Measurements from ENCODE around the gene PYGB.
"Not testable (repeated sequence)": the region's sequence is repeated elsewhere in the genome, so short reads cannot be mapped to it uniquely, and the experiment has no call there.

The PYGB gene

DNA sequence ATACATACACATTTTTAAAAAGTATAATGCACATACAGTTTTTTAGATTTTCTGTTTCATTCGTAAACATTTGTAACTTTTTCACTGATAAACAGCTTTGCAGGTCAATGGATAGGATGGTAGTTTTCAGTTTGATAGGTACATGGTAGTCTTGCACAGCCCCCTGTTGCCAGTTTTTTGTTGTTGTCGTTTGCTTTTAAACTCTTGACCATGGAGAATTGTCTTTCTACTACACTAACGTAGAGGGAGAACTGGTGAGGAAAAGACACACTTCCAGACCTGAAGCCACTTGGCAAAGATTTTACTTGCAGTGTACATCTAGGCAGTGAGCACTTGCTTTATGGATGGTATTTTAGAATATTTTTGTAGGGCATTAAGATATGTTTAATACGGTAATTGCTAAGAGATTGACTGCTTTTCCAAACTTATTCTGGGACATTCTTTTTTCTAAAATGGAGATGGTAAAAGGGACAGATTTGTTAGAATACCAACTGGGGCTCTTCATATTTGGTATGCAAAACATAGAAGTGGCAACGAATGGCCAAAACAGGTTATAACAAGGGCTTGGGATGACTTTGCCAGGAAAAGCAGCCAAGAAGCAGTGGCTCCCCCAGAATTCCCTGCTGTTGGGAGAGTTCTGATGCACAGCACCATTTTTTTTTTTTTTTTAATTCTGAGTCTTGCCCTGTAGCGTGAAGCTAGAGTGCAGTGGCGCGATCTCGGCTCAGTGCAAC is 1.5 kb downstream of the PYGB start:
- DNase-seq (ENCODE audit: low read depth in 2 of 2), result no peak

DNA sequence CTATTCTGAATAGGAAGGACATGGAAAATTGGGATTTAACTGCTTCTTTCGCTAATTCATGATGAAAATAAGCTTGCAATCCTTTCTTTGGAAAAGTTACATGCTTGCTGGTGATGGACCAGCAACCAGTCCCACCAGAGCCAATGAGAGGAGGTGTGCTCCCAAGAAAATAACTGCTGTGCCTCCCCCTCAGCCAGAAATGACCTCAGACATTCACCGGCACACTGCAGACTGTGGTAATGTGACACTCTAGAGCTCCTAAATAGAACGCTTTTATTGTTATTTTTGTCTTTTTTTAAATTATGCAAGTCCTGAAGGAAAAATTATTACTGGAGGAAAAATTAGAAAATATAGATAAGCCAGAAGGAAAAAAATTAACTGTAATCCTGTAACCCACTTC is 2.6 kb downstream of the PYGB start:
- no peak for DNase-seq (ENCODE audit: low read depth in 2 of 2)

DNA sequence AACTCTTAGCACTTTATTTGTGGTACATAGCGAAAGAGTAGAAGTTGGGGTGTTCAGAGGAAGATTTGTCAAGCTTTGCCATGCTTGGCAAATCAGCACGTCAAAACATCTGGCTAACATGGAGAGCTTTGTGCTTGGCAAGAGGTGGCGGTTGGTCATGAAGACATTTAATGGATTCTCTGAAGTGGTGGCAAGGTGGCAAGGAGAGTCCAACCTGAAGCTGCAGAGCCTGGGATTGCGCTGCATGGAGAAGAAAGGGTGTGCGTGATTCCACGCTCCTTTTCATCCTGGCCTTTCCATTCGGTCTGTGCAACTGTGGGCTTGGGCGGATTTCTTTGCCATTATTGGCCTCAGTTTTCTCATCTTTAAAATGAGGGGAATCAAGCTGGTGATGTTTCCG is 3.1 kb downstream of the PYGB start:
- no peak for DNase-seq (ENCODE audit: low read depth in 2 of 2)

DNA sequence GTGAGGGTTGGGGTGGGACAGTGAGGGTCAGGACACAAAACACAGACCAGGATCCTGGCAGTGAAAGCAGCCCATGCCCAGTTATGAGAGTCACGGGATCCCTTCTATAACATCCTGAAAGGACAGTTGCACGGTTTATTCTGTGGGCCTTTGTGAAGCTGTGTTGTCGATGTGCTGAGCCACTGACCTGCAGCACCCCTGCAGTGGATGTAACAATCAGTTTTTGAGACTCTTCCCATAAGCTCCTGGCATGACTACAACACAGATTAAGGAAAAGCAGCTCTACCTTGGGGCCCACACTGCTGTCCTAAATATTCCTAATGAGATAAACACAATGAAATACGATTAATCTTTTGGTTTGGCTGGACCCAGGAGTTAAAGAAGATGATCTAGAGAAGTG is 3.7 kb downstream of the PYGB start:
- no peak for DNase-seq (ENCODE audit: low read depth in 2 of 2)

DNA sequence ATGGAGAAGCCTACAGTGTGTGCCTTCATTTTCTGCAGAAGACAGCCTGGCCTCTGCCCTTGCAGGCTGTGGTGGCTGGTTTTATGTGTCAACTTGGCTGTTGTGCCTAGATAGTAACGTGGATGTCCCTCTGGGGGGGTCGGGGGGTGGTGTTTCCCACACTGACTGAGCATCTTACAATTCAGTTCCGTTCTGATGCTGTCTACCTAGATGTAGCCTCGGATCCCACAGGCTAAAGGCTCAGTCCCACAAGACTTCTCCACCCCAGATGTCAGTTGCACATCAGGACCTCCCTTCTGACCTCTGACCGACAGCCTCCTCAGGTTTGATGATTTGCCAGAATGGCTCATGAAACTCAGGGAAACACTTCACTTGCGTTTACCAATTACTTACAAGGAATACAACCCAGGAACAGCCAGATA is 4.4 kb downstream of the PYGB start:
- no peak for DNase-seq (ENCODE audit: low read depth in 2 of 2)

DNA sequence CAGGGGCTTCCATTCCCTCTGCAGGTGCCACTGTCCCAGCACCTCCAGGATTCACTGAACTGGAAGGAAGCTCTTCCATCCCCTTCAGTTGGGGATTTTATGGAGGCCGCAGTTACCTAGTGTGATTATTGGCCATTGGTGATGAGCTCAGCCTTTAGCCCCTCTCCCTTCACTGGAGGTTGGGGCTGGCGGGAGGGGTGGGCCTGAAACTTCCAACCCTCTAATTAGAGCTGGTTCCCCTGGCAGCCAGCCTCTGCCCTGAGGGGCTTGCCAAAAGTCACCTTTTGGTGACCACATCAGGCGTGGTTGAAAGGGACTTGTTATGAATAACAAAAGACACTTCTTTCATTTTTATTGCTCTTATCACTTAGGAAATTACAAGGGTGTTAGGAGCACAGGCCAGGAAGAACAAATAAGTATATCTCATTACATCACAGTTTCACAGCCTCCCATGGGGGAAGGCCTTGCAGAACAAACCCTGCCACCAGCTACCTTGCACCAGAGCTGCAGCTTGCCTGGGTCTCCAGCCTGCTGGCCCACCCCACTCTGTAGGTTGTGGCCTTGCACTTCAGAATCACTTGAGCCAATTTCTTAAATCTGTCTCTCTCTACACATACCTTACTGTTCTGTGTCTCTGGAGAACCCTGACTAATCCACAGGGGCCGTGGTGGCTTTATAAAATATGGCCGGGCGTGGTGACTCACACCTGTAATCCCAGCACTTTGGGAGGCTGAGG is 5.0 kb downstream of the PYGB start:
- DNase-seq (ENCODE audit: low read depth in 2 of 2), result no peak

DNA sequence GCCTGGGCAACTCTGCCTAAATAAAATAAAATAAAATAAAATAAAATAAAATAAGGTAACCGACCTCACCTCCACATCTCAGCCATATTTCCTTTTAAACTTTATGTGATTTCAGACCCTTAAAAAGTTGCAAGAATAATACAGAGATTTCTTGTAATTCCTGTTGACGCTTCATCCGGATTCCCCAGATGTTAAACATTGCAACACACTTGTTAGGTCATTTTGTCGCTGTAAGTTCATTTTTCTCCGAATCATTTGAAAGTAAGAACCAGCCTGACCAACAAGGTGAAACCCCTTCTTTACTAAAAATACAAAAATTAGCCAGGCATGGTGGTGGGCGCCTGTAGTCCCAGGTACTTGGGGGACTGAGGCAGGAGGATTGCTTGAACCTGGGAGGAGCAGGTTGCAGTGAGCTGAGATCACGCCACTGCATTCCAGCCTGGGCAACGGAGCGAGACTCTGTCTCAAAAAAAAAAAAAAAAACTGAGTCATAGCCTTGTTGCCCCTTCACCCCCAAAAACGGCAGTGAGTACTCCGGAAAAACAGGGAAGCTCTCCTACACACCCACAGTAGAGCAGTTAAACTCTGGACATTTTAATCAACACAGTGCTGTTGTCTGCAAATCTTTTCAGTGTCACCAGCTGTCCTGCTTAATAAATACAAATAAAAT is 5.9 kb downstream of the PYGB start:
- DNase-seq (ENCODE audit: low read depth in 2 of 2), result no peak

DNA sequence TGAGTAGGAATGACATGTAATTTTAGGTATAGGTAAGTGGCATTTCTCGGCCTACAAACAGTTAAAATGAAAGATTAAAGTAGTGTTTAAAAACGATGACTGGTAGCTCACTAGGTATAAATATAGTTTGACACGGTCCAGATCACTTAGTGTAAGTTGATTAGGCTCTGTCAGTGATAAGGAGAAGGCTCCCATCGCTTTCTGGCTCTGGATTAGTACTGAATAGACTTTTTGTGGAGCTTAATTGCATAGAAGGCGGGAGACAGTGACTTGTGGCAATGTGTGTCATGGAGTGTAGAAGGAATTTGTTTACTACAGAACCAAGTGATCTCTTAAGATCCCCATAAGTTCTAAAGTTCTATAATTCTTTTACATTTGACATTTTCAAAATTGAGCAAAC is 6.7 kb downstream of the PYGB start:
- no peak for DNase-seq (ENCODE audit: low read depth in 2 of 2)

DNA sequence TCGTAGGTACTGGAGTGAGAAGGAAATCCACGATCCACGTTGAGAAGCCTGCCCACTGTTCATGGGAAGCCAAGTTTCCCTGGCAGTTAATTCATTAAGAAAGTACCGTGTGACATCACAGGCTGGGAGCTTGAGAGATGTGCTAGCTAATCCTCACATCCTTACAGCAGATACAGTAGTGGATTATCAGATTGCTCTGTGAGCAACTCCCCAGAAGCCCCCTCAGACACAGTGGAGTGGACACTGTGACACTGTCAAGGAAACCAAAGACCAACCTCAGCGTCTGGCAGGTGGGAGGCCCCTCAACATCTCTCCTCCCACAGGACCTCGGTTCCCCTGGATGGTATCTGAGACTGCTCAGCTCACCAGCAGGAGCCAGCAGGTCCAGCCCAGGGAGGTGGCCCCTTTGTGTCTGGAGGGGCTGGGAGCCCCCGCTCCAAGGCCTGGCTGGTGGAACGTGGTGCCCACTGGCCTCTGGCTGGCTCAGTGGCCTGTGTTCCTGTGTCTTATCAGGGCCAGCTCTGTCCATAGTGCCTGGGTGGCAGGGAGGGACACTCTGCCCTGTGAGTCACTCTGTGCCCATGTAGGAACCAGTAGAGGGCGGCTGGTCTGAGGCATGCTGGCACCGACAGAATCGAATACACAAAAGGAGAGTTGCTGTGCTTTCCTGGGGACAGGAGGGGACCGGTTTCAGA is 7.2 kb downstream of the PYGB start:
- DNase-seq (ENCODE audit: low read depth in 2 of 2), result no peak

DNA sequence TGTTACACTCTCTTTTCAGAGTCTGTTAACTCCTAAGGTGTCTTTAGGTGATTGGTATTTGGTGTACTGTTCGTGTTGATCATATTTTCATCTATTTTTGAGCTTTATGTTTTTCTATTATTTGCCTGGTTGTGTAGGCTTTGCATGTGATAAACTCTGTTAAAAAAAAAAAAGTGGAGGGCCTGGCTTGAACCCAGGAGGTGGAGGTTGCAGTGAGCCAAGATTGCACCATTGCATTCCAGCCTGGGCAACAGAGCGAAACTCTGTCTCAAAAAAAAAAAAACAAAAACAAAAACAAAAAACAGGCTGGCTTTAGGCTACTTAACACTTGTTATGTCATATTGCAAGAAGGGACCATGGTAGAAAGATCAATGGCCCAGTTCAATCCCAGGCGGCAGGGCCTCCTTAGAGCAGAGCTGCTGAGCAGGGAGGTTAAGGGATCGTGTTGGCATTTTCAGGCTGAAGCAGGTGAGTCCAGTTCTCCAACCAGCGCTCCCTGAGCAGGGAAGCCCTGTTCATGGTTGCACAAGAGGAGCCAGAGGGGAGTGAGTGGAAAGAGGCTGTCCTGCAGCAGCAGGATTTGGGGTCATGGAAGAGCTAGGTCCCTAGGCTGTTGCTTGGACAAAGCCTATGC is 8.5 kb downstream of the PYGB start:
- no peak for DNase-seq (ENCODE audit: low read depth in 2 of 2)

DNA sequence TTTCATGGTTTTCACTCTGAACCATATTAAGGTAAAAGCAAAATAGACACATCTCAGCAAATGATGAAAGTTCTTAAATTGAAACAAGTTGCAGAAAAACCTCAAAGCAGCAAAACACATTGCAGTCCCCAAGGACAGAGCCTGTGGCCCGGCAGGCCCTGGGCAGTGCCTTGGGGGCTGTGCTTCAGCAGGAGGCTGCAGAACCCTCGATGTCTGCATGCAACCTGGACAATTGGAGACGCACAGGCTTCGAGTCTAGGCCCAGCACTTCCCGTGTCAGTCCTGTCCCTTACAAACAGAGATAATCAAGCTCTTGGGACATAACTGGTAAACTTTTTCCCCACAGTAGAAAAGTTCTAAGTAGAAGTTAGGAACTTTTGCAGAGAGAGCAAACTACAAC is 9.2 kb downstream of the PYGB start:
- no peak for DNase-seq (ENCODE audit: low read depth in 2 of 2)

DNA sequence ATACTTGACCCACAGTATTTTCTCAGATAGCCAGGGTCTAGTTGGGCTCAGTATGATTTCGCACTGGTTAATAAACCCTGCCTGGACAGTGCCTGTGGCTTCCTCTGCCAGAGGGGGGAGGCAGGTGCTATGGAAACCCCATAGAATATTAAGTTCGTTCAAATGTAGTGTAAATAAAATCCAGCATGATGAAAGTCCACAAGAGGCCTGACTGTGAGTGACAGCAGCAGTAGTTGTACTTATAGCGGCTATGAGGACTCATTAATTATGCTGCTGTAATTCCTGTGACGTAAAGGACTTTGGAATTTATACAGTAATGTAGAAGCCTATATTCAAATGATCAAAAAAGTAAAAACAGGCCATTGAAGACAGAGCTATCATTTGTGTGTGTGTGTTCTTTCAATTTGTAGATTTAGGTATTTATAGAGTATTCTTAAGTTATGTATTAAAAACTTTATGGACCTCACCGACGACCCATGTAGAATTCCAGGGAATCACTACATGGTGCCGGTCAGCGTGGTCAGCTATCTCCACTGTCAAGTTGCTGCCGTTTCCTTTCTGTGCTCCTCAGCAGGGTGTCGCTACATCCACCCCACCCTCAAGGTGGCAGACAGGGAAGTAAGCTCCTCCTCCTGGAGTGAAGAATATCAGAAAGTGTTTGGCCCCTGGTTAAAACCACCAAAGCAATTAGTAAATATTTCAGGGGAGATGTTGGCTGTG is 10.0 kb downstream of the PYGB start:
- no peak for DNase-seq (ENCODE audit: low read depth in 2 of 2)

DNA sequence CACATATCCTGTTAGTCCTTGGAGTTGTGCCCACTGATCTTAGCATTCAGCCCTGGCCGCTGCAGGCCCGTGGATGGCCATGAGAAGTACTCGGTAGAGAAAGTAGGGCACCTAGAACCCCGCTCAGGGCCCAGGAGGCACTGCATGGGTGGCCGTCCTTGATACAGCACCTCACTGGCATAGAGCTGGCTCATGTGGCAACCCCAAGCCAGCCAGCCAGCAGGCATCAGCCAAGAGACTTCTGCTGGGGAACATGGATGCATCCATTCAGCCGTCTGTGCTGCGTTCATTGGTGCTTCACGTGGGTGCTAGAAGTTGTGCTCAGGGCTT is 10.6 kb downstream of the PYGB start:
- no peak for DNase-seq (ENCODE audit: low read depth in 2 of 2)

DNA sequence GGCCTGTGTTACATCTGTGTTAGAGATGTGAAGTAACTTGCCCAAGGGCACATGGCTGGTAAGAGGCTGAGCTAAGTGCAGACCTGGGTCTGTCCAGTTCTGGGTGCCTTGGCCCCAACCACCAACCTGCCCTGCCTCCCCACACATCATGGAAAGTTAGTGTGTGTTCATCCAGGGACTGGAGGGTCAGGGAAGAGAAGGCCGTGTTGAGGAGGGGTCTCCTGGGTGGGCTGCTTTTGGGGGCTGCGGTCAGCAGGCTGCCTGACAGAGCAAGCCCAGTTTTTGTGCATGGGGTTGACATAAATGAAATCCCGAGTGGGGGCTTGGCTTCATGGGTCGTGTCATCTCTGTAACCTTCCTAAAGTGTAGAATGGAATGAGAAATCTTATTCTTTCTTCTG is 10.9 kb downstream of the PYGB start:
- no peak for DNase-seq (ENCODE audit: low read depth in 2 of 2)

DNA sequence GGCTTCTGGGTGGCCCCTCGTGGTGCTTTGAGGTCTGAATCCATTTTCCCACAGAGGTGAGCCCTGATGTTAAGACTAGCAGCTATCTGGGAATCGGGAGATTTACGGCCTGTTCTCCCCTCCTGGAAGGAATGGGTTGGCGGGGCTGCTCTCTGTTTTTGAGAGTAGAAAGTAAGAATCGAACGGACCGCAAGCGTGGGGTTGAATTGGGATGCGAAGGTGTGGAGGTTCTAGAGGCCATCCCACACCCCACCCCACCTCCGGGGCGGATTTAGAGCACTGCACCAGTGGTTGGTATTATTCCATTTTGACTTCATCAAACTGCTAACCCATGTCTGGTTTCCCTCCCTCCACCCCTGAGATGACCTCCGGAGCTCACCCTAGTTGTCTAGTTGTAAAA is 11.5 kb downstream of the PYGB start:
- DNase-seq (ENCODE audit: low read depth in 2 of 2), result no peak

DNA sequence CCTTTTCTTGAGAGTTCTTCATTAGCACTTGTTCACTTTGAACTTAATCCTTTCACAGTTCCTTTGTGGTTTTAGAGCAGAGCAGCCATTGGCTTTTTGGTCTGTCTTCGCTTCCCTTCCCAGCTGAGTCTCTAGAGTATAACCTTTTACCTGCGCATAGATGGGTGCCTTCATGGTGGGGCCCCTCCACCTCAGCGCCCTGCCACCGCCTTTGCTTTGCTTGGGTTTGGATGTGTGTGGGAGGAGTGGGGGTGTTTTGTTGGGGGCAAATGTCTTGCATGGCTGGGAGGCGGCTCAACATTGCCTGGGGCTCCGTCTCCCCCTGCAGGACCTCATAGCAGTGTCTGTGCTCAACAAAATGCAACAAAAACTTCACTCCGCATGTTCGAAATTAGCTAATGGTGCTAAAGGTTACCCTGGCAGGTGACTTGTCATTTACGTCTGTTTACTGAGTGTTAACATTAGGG is 11.9 kb downstream of the PYGB start:
- no peak for DNase-seq (ENCODE audit: low read depth in 2 of 2)

DNA sequence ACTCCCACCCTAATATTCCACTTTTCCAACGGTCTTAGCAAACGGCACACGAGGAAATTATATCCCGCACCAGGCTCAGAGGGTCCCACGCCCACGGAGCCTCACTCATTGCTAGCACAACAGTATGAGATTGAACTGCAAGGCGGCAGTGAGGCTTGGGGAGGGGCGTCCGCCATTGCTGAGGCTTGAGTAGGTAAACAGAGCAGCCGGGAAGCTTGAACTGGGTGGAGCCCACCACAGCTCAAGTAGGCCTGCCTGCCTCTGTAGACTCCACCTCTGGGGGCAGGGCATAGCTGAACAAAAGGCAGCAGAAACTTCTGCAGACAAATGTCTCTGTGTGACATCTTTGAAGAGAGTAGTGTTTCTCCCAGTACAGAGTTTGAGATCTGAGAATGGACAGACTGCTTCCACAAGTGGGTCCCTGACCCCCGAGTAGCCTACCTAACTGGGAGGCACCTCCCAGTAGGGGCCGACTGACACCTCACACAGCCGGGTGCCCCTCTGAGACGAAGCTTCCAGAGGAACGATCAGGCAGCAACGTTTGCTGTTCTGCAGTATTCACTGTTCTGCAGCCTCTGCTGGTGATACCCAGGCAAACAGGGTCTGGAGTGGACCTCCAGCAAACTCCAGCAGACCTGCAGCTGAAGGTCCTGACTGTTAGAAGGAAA is 13.0 kb downstream of the PYGB start:
- DNase-seq (ENCODE audit: low read depth in 2 of 2), result not testable (repeated sequence)

DNA sequence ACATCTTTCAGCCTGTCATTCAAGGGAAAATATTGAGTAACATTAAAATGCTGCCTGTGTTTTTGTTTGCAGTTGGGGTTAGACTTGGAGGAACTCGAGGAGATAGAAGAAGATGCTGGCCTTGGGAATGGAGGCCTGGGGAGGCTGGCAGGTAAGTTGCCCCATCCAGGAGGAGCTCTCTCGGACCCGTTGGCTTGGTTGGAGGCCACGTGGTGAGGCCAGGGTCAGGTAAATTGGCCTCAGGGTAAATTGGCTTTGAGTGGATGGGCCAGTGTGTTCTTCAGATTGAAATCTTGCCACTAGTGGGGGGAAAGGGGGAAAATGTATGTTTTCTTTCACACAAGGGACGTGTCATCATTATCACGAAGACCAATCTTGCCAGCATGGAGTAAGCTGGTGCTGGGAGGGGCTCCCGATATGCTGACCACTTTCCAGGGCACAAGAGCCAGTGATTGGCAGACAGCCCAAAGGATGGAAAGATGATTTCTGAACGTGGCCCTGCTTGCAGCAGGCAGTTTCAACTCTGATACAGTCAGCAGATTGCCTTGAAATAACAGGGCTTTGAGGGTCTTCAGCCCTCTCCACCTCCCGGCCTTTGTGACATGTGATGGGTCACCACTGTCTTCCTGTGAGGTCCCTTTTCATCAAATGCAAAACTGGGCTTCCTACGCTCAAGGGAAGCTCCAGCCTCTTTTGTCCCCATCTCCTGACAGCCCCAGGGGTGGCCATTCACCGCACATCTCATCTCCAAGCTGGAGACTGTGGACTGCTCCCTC is 21.4 kb downstream of the PYGB start:
- DNase-seq (ENCODE audit: low read depth in 2 of 2), result no peak

DNA sequence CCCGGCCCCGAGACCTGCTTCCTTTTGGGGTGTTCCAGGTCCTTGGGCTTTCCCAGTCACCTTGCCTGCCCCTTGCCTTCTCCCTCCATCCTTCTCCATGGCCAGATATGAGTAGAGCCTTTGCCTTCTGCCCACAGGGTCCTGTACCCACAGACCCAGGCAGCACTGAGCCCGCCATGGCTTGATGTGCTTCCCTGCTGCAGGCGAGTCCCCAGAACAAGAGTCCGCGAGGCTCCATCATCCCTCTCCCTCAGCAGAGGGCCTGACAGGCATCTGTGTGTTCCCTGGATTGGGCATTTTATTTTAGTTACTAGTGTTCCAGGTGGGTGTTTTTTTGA is 21.9 kb downstream of the PYGB start:
- no peak for DNase-seq (ENCODE audit: low read depth in 2 of 2)

DNA sequence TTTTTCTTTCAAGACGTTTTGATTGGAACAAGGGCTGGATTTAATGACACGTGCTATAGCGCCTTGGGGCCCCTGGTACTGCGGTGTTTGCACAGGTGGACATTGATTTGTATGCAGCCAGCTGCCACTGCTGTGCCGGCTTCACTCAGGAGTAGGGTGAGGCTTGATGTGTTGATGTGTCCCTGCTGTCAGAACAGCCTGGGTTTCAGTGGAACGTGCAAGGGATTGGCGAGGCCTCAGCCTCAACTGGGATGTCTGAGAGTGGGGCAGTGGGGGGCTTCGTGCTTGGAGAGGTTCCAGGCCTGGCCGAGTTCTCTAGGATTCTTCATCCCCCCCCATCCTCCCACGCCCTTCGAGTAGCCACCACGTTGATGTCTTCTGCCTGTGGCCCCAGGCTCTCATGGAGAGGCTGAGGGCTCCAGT is 23.0 kb downstream of the PYGB start:
- DNase-seq (ENCODE audit: low read depth in 2 of 2), result no peak
